Nephron (organoid): ENCODE data around the gene IL36B.
"Not testable (repeated sequence)": the region's sequence is repeated elsewhere in the genome, so short reads cannot be mapped to it uniquely, and the experiment has no call there.

Source experiments
- H3K27ac Mint-ChIP-seq, 3 experiments: 2 replicates each; pipeline ENCODE4 v1.8.0; 2020; ENCODE audit warnings: mixed read lengths in 3 of 3, mild to moderate bottlenecking in 2 of 3, moderate library complexity in 1 of 3
- H3K27me3 Mint-ChIP-seq: 2 replicates; pipeline ENCODE4 v1.8.0; 2021; ENCODE audit warnings: low read depth, mild to moderate bottlenecking, moderate library complexity, mixed read lengths
- H3K36me3 Mint-ChIP-seq: 2 replicates; pipeline ENCODE4 v1.8.0; 2020; ENCODE audit warnings: low read depth, mixed read lengths
- H3K4me1 Mint-ChIP-seq: 2 replicates; pipeline ENCODE4 v1.8.0; 2020; ENCODE audit warnings: mixed read lengths
- H3K4me3 Mint-ChIP-seq, 3 experiments: 2 replicates each; pipeline ENCODE4 v1.8.0; 2020; ENCODE audit warnings: mild to moderate bottlenecking in 3 of 3, mixed read lengths in 3 of 3, moderate library complexity in 2 of 3
- H3K9me3 Mint-ChIP-seq: 2 replicates; pipeline ENCODE4 v1.8.0; 2020; ENCODE audit warnings: mixed read lengths
- CTCF ChIP-seq, 3 experiments: fragments of 200-600 bp; sonication (generic); IDR thresholded peaks; one replicate each; pipeline ENCODE4 v1.5.0; 2021; ENCODE audit warnings: antibody characterized with exemption in 3 of 3; ENCODE audit not compliant: unreplicated experiment in 3 of 3

IL36B gene

GRCh38 chr2:113052396-113052917 is at the start of gene IL36B:
TSS of gene IL36B (minus strand) at chr2:113052867.
- H3K36me3 Mint-ChIP-seq, result no peaks in the 10 kb centered on the region
- no peak for TF ChIP-seq CTCF (IDR thresholded peaks at IDR 0.05; ENCODE audit: unreplicated experiment in 3 of 3)
- no peak within 1 kb of the TSS for H3K4me3 Mint-ChIP-seq
- no peaks in the 10 kb centered on the region for H3K4me1 Mint-ChIP-seq
- H3K27ac Mint-ChIP-seq, result no peak within 1 kb of the TSS
- peaks cover 19% of the 10 kb centered on the region for H3K27me3 Mint-ChIP-seq
- H3K9me3 Mint-ChIP-seq, result peaks cover 37% of the 10 kb centered on the region

- peaks cover 9% of the 10 kb centered on the region for H3K27me3 Mint-ChIP-seq
- no peaks in the 10 kb centered on the region for H3K4me1 Mint-ChIP-seq
- no peak for TF ChIP-seq CTCF (IDR thresholded peaks at IDR 0.05; ENCODE audit: unreplicated experiment in 3 of 3)
- no peak overlapping the region for H3K4me3 Mint-ChIP-seq
- peaks cover 10% of the 10 kb centered on the region for H3K9me3 Mint-ChIP-seq
- H3K36me3 Mint-ChIP-seq, result no peaks in the 10 kb centered on the region
- no peak overlapping the region for H3K27ac Mint-ChIP-seq
Measured at GRCh38 chr2:113102133-113102532, 49.5 kb upstream of the IL36B start.

GRCh38 chr2:113098532-113098931 is 45.9 kb upstream of the IL36B start:
- Mint-ChIP-seq H3K27me3 (peaks cover 9% of the 10 kb centered on the region), H3K36me3 (no peaks in the 10 kb centered on the region), H3K27ac (no peak overlapping the region), H3K9me3 (peaks cover 22% of the 10 kb centered on the region), H3K4me3 (no peak overlapping the region), H3K4me1 (no peaks in the 10 kb centered on the region)
- TF ChIP-seq CTCF (IDR thresholded peaks at IDR 0.05; ENCODE audit: unreplicated experiment in 3 of 3), result no peak

GRCh38 chr2:113098041-113098440 is 45.4 kb upstream of the IL36B start:
- peaks cover 9% of the 10 kb centered on the region for H3K27me3 Mint-ChIP-seq
- H3K4me1 Mint-ChIP-seq, result no peaks in the 10 kb centered on the region
- H3K9me3 Mint-ChIP-seq, result peaks cover 22% of the 10 kb centered on the region
- H3K27ac Mint-ChIP-seq, result no peak overlapping the region
- H3K4me3 Mint-ChIP-seq, result no peak overlapping the region
- TF ChIP-seq CTCF (IDR thresholded peaks at IDR 0.05; ENCODE audit: unreplicated experiment in 3 of 3), result no peak
- no peaks in the 10 kb centered on the region for H3K36me3 Mint-ChIP-seq

GRCh38 chr2:113096842-113097618 is 44.4 kb upstream of the IL36B start:
- H3K36me3 Mint-ChIP-seq, H3K27ac Mint-ChIP-seq, H3K4me1 Mint-ChIP-seq, H3K27me3 Mint-ChIP-seq, H3K4me3 Mint-ChIP-seq: not testable (repeated sequence)
- H3K9me3 Mint-ChIP-seq, result peaks cover 22% of the 10 kb centered on the region

GRCh38 chr2:113096306-113096705 is 43.6 kb upstream of the IL36B start:
- not testable (repeated sequence) for H3K36me3 Mint-ChIP-seq, H3K4me1 Mint-ChIP-seq
- H3K9me3 Mint-ChIP-seq, result peaks cover 22% of the 10 kb centered on the region

GRCh38 chr2:113093613-113093977 is 40.9 kb upstream of the IL36B start:
- no peak overlapping the region for H3K27ac Mint-ChIP-seq
- no peak for TF ChIP-seq CTCF (IDR thresholded peaks at IDR 0.05; ENCODE audit: unreplicated experiment in 3 of 3)
- H3K9me3 Mint-ChIP-seq, result peaks cover 22% of the 10 kb centered on the region
- no peaks in the 10 kb centered on the region for H3K27me3 Mint-ChIP-seq
- H3K36me3 Mint-ChIP-seq, result no peaks in the 10 kb centered on the region
- H3K4me1 Mint-ChIP-seq, result no peaks in the 10 kb centered on the region
- no peak overlapping the region for H3K4me3 Mint-ChIP-seq

More at GRCh38 chr2:113096306-113096705, 43.6 kb upstream of the IL36B start:
- H3K27me3 Mint-ChIP-seq, H3K27ac Mint-ChIP-seq, H3K4me3 Mint-ChIP-seq: not testable (repeated sequence)
